ENCODE measurements around the gene GOLGA8K.
"Not testable (repeated sequence)": the region's sequence is repeated elsewhere in the genome, so short reads cannot be mapped to it uniquely, and the experiment has no call there.

Gene GOLGA8K

GRCh38 chr15:32365955-32366354 lies 37.1 kb downstream of the GOLGA8K start:
- not testable (repeated sequence) for H3K4me3 ChIP-seq (ENCODE audit: insufficient read depth, low read length, poor library complexity, severe bottlenecking); H3F3A ChIP-seq (ENCODE audit: insufficient read depth); H4K20me1 ChIP-seq (ENCODE audit: low read depth, low read length)

GRCh38 chr15:32364944-32365343 lies 38.1 kb downstream of the GOLGA8K start:
- not testable (repeated sequence) for H3K36me3 ChIP-seq (ENCODE audit: low read length); H3F3A ChIP-seq (ENCODE audit: insufficient read depth); H3K79me2 ChIP-seq (ENCODE audit: insufficient read depth, low read length); H4K20me1 ChIP-seq (ENCODE audit: low read depth, low read length); H2AFZ ChIP-seq (ENCODE audit: low read depth, low read length, severe bottlenecking); H3K4me2 ChIP-seq (ENCODE audit: low read depth, low read length, poor library complexity, severe bottlenecking); H3K9me3 ChIP-seq (ENCODE audit: insufficient read depth, low read length); H3K27ac ChIP-seq (ENCODE audit: low read depth, low read length); H3K27me3 ChIP-seq (ENCODE audit: low read length); H3K4me3 ChIP-seq (ENCODE audit: insufficient read depth, low read length, poor library complexity, severe bottlenecking); H3K9me2 ChIP-seq (replicated peaks; ENCODE audit: insufficient read depth, low read length); H3K9ac ChIP-seq (ENCODE audit: low read length)

More at GRCh38 chr15:32365955-32366354, 37.1 kb downstream of the GOLGA8K start:
- not testable (repeated sequence) for H3K27me3 ChIP-seq (ENCODE audit: low read length); H3K27ac ChIP-seq (ENCODE audit: low read depth, low read length); H3K4me2 ChIP-seq (ENCODE audit: low read depth, low read length, poor library complexity, severe bottlenecking); H2AFZ ChIP-seq (ENCODE audit: low read depth, low read length, severe bottlenecking); H3K79me2 ChIP-seq (ENCODE audit: insufficient read depth, low read length); H3K9ac ChIP-seq (ENCODE audit: low read length); H3K36me3 ChIP-seq (ENCODE audit: low read length); H3K9me2 ChIP-seq (replicated peaks; ENCODE audit: insufficient read depth, low read length); H3K9me3 ChIP-seq (ENCODE audit: insufficient read depth, low read length)

- H3K4me3 ChIP-seq (ENCODE audit: insufficient read depth, low read length, poor library complexity, severe bottlenecking); H2AFZ ChIP-seq (ENCODE audit: low read depth, low read length, severe bottlenecking); H3K4me2 ChIP-seq (ENCODE audit: low read depth, low read length, poor library complexity, severe bottlenecking); H3K9me3 ChIP-seq (ENCODE audit: insufficient read depth, low read length); H3K27me3 ChIP-seq (ENCODE audit: low read length); H3K79me2 ChIP-seq (ENCODE audit: insufficient read depth, low read length); H3K36me3 ChIP-seq (ENCODE audit: low read length); H3F3A ChIP-seq (ENCODE audit: insufficient read depth); H3K9me2 ChIP-seq (replicated peaks; ENCODE audit: insufficient read depth, low read length); H3K9ac ChIP-seq (ENCODE audit: low read length); H4K20me1 ChIP-seq (ENCODE audit: low read depth, low read length); H3K27ac ChIP-seq (ENCODE audit: low read depth, low read length): not testable (repeated sequence)
Observed at GRCh38 chr15:32363449-32363848, 39.6 kb downstream of the GOLGA8K start.

- not testable (repeated sequence) for H3K9ac ChIP-seq (ENCODE audit: low read length); H3K27ac ChIP-seq (ENCODE audit: low read depth, low read length); H3K9me2 ChIP-seq (replicated peaks; ENCODE audit: insufficient read depth, low read length); H3F3A ChIP-seq (ENCODE audit: insufficient read depth); H4K20me1 ChIP-seq (ENCODE audit: low read depth, low read length); H3K4me2 ChIP-seq (ENCODE audit: low read depth, low read length, poor library complexity, severe bottlenecking); H3K4me3 ChIP-seq (ENCODE audit: insufficient read depth, low read length, poor library complexity, severe bottlenecking); H3K79me2 ChIP-seq (ENCODE audit: insufficient read depth, low read length); H2AFZ ChIP-seq (ENCODE audit: low read depth, low read length, severe bottlenecking); H3K27me3 ChIP-seq (ENCODE audit: low read length); H3K36me3 ChIP-seq (ENCODE audit: low read length); H3K9me3 ChIP-seq (ENCODE audit: insufficient read depth, low read length)
Observed at GRCh38 chr15:32361662-32362061, 41.4 kb downstream of the GOLGA8K start.

GRCh38 chr15:32358462-32358861 lies 44.6 kb downstream of the GOLGA8K start:
- not testable (repeated sequence) for H2AFZ ChIP-seq (ENCODE audit: low read depth, low read length, severe bottlenecking); H3K36me3 ChIP-seq (ENCODE audit: low read length); H3K9ac ChIP-seq (ENCODE audit: low read length); H3K9me3 ChIP-seq (ENCODE audit: insufficient read depth, low read length); H3K9me2 ChIP-seq (replicated peaks; ENCODE audit: insufficient read depth, low read length); H3K27ac ChIP-seq (ENCODE audit: low read depth, low read length); H3K4me3 ChIP-seq (ENCODE audit: insufficient read depth, low read length, poor library complexity, severe bottlenecking); H4K20me1 ChIP-seq (ENCODE audit: low read depth, low read length); H3K27me3 ChIP-seq (ENCODE audit: low read length); H3F3A ChIP-seq (ENCODE audit: insufficient read depth); H3K4me2 ChIP-seq (ENCODE audit: low read depth, low read length, poor library complexity, severe bottlenecking); H3K79me2 ChIP-seq (ENCODE audit: insufficient read depth, low read length)

- H3K9ac ChIP-seq (ENCODE audit: low read length); H2AFZ ChIP-seq (ENCODE audit: low read depth, low read length, severe bottlenecking); H4K20me1 ChIP-seq (ENCODE audit: low read depth, low read length); H3K4me2 ChIP-seq (ENCODE audit: low read depth, low read length, poor library complexity, severe bottlenecking); H3K27me3 ChIP-seq (ENCODE audit: low read length); H3K9me2 ChIP-seq (replicated peaks; ENCODE audit: insufficient read depth, low read length); H3K27ac ChIP-seq (ENCODE audit: low read depth, low read length); H3K36me3 ChIP-seq (ENCODE audit: low read length); H3F3A ChIP-seq (ENCODE audit: insufficient read depth); H3K4me3 ChIP-seq (ENCODE audit: insufficient read depth, low read length, poor library complexity, severe bottlenecking); H3K79me2 ChIP-seq (ENCODE audit: insufficient read depth, low read length); H3K9me3 ChIP-seq (ENCODE audit: insufficient read depth, low read length): not testable (repeated sequence)
Observed at GRCh38 chr15:32356909-32357308, 46.2 kb downstream of the GOLGA8K start.

GRCh38 chr15:32352748-32353147 lies 50.3 kb downstream of the GOLGA8K start:
- not testable (repeated sequence) for H3F3A ChIP-seq (ENCODE audit: insufficient read depth); H3K9me2 ChIP-seq (replicated peaks; ENCODE audit: insufficient read depth, low read length); H4K20me1 ChIP-seq (ENCODE audit: low read depth, low read length); H3K79me2 ChIP-seq (ENCODE audit: insufficient read depth, low read length); H2AFZ ChIP-seq (ENCODE audit: low read depth, low read length, severe bottlenecking); H3K9ac ChIP-seq (ENCODE audit: low read length); H3K36me3 ChIP-seq (ENCODE audit: low read length); H3K4me2 ChIP-seq (ENCODE audit: low read depth, low read length, poor library complexity, severe bottlenecking); H3K27me3 ChIP-seq (ENCODE audit: low read length); H3K9me3 ChIP-seq (ENCODE audit: insufficient read depth, low read length); H3K4me3 ChIP-seq (ENCODE audit: insufficient read depth, low read length, poor library complexity, severe bottlenecking); H3K27ac ChIP-seq (ENCODE audit: low read depth, low read length)

GRCh38 chr15:32350563-32351220 lies 52.4 kb downstream of the GOLGA8K start:
- H3K27ac ChIP-seq (ENCODE audit: low read depth, low read length); H3K36me3 ChIP-seq (ENCODE audit: low read length); H3K9me3 ChIP-seq (ENCODE audit: insufficient read depth, low read length); H3K79me2 ChIP-seq (ENCODE audit: insufficient read depth, low read length); H3K9ac ChIP-seq (ENCODE audit: low read length); H3K4me3 ChIP-seq (ENCODE audit: insufficient read depth, low read length, poor library complexity, severe bottlenecking); H3F3A ChIP-seq (ENCODE audit: insufficient read depth); H3K27me3 ChIP-seq (ENCODE audit: low read length); H3K9me2 ChIP-seq (replicated peaks; ENCODE audit: insufficient read depth, low read length); H4K20me1 ChIP-seq (ENCODE audit: low read depth, low read length); H2AFZ ChIP-seq (ENCODE audit: low read depth, low read length, severe bottlenecking); H3K4me2 ChIP-seq (ENCODE audit: low read depth, low read length, poor library complexity, severe bottlenecking): not testable (repeated sequence)

Measured in SU-DHL-6 (cell line).